Activated CD4-positive, alpha-beta T cell treated with anti-CD3 and anti-CD28 coated beads, Interleukin-2, amount 50 U/mL, for 4 hours (primary cell): ENCODE results near the gene SCAMP3.

ENCODE experiments used
- DNase-seq, 2 experiments: peaks; one replicate each; pipeline ENCODE4 v3.0.0-alpha.2; 2020

SCAMP3 gene

DNA sequence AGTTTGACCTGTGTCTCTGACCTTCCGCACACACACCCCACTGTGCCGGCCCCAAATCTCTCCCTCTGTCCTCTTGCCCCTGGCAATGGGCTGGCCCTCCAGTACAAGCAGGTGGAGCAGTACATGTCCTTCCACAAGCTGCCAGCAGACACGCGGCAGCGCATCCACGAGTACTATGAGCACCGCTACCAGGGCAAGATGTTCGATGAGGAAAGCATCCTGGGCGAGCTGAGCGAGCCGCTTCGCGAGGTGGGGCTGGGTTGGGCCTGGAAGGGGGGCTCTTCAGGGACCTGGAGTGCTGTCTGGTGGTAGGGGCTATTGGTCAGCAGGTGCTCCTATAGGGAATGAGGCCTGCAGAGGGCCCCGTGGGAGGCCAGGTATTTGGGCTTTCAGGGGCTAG is 22.9 kb upstream of the SCAMP3 start:
- no peak for DNase-seq

DNA sequence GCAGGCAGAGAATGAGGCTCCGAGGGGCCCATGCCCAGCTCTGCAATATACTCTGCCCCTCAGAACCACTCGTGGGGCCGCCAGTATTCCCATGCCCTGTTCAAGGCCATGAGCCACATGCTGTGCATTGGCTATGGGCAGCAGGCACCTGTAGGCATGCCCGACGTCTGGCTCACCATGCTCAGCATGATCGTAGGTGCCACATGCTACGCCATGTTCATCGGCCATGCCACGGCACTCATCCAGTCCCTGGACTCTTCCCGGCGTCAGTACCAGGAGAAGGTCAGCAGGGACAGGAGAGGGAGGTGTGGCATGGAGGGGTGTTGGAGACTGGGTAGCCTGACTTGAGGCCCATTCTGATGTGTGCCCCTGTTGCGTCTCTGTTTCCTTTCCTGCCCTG is 22.3 kb upstream of the SCAMP3 start:
- DNase-seq = no peak

DNA sequence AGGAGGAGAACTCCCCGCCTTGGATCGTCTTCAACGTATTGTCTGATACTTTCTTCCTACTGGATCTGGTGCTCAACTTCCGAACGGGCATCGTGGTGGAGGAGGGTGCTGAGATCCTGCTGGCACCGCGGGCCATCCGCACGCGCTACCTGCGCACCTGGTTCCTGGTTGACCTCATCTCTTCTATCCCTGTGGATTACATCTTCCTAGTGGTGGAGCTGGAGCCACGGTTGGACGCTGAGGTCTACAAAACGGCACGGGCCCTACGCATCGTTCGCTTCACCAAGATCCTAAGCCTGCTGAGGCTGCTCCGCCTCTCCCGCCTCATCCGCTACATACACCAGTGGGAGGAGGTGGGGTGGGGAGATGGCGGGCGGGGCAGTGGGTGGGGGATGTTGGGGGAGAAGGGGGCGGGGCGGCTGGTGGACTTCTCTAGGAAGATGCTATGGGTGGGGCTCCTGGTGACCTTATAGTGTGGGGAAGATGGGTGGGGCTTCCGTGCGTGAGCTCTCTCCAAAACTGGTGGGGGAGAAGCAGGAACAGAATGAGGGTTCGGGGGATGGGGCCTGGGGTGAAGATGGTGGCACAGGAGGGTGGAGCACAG is 20.4 kb upstream of the SCAMP3 start:
- no peak for DNase-seq

DNA sequence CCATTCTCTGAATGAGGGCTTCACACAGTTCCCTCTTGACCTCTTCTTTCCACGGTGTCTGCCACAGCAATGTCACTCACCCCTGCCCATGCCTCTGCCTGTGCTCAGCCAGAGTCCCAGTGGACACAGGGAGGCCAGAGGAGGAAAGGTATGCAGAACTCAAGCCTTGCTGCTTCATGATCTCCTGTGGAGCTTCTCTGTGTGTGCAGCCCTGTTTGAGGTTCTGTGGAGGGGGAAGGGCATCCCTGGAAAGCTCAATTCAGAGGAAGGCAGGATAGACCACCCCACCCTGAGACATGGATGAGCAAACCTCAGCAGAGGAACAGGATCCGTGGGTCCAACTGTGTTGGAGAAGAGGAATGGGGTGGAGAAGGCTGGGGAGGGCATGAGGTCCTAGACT is 17.1 kb upstream of the SCAMP3 start:
- DNase-seq = no peak

DNA sequence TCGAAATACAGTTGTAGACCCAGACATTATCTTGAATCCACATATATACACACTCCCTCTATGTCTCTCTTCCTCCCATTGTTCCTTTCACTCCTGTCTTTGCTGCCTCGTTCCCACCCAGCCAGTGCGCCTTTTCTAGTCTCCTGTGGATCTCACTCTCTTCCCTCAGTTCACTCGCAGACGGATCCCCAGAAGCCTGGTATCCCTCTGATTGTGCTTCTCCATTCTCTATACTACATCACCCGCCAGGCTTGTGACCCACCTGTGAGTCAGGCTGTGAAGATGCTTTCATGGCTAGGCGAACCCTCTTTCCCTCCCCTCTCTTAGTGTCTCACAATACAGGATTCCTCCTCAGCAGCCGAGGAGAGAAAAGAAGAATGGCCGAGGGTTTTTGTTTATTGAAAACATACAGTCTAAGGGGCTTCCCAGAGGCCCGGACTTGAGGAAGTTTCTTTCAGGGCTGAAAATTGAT is 16.6 kb upstream of the SCAMP3 start:
- DNase-seq = no peak

DNA sequence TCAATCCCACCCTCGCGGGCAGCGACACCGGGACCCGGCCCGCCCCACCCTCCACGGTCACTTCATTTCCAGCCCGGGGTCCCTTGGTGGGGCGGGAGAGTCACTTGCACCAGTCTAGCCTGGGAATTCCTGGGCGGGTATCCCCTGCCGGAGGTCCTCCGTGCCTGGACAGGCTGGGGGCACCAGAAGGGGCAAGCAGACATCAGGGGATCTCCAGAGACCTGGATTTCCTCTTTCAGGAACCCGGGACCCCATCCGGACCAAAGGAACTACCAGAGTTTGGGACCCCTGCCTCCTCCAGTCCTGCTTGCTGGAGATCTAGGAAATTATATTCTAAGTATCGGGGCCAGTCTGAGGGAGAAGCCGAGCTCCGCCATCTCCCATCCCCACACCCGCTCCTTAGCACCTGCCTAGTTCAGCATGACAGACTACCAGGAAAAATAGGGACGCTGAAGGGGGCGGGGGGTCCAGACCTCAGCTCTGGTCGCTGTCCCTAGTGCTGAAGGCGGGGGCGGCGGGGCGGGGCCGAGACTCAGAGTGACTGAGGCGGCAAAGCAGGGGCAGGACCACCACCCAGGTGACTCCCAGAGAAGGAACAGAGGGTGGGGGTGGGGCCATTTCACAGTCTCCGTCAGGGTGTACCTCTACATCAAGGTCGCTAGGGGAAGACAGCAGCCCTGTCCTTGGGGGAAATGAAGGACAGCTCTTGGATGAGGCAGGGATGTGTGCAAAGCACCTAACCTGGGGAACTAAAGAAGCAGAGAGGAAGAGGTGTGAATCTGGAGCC is 15.9 kb upstream of the SCAMP3 start:
- peak; percentile 71 to 76 for DNase-seq

DNA sequence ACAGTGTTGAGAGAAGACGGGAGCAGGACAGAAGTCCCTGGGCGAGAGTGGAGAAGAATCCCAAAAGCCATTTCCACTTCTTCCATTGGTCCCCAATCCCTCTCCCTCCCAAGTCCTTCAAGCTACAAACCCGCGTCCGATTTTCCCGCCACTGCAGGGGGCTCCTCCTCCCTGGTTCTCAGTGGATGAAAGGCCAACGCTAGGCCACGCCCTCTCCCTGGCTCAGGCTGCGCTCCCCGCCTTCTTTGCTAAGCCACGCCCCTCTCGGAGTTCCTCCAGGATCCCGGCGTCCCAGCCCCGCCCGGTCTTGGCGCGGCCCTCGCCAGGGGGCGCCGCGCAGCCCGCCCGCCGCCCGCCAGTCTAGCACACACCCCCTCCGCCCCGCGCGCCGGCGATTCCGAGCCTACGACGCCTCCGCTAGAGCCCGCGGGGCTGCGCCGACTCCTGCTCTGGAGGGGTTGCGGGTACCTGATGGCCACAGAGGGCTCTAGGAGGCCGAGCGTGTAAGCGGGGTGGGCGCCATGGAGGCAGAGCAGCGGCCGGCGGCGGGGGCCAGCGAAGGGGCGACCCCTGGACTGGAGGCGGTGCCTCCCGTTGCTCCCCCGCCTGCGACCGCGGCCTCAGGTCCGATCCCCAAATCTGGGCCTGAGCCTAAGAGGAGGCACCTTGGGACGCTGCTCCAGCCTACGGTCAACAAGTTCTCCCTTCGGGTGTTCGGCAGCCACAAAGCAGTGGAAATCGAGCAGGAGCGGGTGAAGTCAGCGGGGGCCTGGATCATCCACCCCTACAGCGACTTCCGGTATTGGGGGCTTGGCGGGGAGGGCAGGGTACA is 15.1 kb upstream of the SCAMP3 start, which contains the start of gene HCN3:
HCN3 (plus strand) TSS at position 394 of the 832 bp plus-strand sequence; CDS start at position 522, 128 bp downstream.
- DNase-seq = peak; percentile 92 to 93

DNA sequence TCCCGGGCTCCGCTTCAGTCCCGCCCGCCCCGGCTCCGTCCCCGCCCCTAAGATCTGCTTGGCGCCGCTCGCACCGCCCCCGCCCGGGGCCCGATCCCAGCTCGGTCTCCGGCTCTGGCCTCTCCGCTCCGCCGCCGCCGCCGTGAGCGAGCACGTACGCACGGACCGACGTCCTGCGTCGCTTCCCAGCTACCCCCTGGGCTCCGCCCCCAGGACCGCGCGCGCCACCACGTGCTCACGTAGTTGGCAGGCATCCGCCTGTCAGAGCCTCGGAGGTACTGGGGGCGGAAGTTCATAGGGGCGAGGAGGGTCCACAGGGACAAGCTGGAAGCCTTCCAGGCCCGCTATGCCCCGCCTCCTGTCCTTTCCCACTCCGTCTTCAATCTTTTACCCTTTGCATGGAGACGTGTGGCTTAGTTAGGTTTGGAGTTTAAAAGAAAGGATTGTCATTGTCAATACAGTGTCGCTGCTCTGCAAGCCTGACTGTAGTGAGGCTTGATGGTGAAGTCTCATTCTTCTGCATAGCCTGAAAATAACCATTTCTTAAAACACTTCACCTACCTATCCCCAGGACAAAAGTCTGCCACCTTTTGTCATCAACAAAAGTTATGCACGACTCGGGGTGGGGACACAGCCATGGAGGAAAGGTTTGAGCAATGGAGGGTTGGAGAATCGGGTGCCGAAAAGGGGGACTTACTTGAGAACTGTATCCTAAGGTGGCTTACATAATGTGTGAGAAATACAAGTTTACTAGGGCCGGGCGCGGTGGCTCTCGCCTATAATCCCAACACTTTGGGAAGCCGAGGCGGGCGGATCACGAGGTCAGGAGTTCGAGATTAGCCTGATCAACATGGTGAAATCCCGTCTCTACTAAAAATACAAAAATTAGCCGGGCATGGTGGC is 11.4 kb upstream of the SCAMP3 start, which contains the start of gene CLK2:
CLK2 (minus strand) TSS at position 162 of the 903 bp plus-strand sequence. CDS start 2,527 bp downstream, outside the sequence.
- DNase-seq = peak; percentile 94 to 95

DNA sequence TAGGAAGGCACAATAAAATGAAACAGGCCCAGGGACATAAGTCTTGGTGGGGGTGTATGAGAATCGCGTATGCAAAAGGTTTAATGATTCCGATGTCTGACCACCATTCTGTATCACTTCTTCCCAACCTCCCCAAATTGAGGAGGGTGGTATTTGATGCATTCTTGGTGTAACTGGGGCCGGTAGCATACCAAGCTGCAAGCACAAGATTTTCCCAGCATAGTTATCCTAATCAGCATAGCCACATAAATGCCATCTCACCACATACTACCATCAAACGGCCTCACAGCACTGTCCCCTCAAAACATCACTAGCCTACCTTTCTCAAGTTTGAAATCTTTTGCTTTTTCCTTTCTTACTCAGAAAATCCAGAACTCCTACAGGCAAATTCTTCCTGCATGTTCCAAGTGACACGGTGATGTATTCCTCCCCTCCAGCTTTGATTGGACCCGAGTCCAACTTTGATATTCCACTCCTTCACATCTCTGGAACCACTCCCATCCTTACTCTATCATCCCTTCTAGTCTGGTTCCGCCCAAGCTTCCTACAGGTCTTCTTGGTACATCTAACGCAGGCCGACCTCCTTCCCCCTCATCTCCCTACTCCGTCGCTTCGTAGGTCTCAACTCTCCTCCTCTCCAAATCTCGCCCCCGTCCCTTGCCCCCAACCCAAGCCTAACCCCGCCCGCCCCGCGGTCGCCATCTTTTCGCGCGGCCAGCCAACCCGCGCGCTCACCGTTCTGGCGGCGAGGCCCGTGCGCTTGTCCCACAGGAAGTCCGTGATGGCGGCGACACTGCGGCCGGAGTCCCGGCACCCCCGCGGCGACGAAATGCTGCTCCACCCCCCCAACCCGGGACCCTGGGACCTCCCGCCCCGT is 10.5 kb upstream of the SCAMP3 start:
- DNase-seq = peak in 1 of 2 experiments; percentile 35

DNA sequence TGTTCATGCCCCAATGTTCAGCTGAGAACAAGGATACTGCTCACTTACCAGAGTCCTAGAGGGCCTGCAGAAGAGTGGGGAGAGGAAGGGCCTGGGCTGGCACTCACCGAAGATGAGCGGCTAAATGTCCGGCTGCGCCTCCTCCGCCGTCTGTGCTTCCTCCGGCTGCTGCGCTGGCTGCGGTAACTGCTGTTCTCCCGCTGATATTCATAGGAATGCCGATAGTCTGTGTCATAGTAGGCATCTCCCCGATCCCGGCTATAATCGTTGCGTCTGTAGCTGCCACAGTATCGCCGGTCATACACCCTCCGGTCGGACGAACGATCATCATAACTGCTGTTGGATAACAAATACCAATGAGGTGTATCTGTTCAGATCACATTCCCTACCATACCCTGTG is 7.2 kb upstream of the SCAMP3 start:
- no peak for DNase-seq

DNA sequence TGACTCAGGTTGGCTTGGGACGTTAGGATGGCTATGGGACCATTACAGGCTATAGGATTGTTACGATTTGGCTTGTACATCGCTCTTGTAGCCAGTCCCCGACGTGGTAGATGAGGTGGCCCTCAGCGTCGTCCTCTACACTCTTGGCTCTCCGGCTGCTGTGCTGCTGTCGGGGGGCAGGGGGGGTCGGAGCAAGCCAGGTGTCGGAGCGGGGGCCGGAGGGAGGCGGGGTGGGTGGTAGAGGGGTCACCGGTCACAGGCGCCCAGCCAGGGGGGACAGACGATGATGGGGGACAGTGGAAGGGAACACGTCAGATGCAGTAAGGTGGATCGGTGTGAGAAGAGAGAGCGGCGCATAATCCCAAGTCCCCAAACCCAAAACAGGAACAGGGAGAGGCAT is 6.5 kb upstream of the SCAMP3 start:
- no peak for DNase-seq

DNA sequence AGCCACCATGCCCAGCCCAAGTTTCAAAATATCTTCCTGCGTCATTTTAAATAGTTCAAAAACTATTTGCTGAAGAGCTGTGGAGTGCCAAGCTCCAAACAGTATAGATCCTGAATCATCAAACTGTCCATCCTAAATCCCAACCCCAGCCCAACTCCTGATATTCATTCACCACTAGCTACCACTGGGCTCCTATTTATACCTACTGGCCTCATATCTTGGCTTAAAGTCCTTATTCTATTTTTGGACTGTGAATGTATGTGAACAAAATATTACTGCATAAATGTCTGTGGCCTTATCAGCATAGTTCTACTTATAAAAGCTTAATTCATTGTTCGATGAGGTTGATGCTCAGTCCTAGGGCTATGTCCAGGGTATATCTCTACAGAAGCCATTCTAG is 5.2 kb upstream of the SCAMP3 start:
- no peak for DNase-seq

DNA sequence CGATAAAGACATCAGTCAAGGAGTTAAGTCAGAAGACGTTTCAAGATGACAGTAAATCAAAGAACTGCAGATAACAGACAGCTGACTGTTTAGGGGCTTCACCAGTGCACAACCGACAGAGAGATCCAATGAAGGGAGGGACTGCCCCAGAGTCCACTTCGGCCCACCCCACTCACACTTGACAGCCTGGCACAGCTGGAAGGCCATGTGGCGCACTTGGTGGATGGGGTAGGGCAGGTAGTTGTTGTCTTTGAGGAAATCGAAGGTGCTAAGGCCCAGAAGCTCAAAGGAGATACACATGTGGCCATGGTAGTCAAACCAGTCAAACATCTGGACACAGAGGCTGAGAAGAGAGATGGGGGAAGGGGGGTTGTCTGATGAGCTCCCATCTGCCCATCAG is 4.4 kb upstream of the SCAMP3 start:
- DNase-seq = no peak

DNA sequence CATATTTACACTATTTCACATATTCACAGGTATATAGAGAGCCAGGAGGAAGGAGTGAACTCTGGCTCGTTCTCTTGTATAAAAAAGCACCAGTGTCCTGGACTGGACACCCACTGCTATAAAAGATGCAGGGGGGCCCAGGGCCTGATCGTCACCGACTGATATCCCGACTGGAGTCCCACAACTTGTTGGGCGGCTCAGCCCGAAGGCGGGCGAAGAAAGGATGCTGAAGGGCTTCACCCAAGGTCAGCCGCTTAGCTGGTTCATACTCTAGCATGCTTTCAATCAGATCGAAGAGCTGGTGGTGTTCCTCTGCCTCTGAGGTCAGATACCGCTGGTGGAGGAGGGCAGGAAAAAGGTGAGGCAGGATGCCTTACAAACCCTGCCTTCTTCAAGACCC is 907 bp upstream of the SCAMP3 start:
- DNase-seq = no peak

DNA sequence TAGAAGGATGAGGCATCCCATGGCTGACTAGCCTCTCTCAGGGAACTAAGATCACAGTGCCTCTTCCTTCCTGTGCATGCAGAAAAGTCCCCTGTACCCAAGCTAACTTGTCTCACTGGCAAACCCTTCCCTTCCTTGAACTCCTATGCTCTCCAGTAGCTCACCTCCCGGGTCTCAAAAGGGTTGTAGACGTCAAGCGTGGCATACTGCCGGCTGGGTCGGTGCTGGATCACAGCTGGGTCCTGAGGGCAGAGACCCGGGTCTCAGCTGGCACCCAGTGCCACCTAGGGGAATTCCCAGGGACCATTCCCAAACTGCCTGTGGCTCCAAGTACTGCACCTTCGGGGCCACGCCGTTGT is 688 bp downstream of the SCAMP3 start:
- no peak for DNase-seq

DNA sequence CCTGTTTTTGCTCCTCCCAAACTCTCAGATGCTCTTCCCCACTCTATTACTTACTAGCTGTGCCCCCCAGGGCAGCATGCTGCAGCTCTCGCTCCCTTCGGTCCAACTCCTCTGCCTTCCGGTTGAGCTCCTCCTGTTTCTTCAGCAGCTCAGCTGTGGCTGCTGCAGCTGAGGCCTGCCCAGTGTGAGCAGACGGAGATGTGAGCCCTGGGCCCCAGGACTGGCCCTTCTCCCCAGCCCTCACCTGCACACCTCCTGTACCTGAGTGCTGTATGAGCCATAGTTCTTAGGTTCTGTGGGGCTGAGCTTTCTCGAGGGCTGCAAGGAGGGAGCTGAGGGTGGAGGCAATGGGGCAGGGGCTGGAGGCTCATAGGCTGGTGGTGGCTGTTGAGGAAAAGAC is 1.9 kb downstream of the SCAMP3 start:
- no peak for DNase-seq

DNA sequence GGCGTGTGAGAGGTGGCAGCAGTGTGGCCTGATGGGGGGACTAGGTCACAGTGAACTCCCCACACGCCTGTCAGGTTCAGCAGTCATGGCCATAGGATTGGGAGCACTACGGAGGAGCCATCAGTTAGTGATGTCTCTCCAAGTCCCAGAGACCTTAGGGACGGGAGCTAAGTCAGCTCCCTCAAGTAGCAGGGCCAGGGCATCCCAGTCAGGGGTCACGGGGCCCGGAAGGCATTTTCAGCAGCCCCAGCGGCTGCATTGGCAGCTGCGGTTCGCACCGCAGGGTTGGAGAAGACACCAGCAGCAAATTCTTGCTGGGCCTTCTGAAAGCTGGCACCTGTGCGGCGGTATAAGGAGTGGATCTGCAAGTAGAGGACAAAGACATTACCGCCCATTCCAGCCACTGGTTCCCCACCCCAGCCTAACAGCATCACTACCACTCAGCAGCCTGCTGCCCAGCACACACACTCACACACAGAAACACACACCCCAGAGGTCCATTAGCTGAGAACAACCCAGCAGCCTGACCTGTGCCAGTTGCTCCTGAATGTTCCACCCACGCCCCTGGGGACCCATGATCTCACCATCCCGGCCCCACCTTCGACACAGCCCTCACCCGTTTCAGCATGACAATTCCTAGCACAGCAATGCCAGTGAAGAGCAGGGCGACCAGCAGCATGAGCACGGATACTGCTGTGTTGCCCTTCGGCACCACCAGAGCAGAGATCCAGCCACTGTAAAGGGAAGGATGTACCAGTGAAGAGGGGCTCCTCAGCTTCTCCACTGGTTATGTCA is 5.9 kb downstream of the SCAMP3 start:
- DNase-seq = no peak

DNA sequence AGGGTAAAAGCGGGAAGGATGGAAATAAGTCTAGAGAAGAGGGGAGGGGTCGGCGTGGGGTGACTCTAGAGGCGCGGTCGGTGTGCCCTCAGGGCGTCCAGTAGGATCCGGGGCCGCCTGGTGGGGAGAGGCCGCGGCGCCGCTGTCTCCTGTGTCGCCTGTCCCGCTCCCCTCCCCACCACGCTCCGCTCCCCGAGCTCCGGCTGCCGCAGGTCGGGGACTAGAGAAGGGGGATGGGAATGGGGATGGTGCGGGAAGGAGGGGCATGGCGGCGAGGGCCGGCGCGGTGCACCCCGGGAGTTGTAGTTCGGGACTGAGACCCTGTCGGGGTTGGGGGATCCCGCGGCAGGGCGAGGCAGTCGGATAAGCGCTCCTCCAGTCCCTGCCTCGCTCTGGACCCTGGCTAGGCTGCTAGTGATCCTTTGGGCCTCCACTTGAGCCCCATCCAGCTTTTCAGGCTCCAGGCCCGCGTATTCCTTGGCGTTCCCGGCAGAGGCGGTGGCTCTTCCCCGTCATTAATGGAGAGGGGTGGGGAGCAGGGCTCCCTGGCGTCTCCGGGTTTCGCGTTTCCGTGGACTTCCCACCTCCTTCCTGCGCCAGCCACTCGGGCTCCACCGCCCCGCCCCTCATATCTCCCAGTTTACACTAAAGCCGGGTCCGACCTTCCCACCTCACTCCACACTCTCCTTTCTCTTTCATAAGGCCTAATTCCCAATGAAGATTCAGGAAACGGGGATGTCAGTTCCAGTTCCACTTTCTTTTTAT is 6.7 kb downstream of the SCAMP3 start, which contains the start of gene ENTREP3:
ENTREP3 (minus strand) TSS at position 241 of the 765 bp plus-strand sequence. CDS start 606 bp downstream, outside the sequence.
- DNase-seq = peak; percentile 69 to 72

DNA sequence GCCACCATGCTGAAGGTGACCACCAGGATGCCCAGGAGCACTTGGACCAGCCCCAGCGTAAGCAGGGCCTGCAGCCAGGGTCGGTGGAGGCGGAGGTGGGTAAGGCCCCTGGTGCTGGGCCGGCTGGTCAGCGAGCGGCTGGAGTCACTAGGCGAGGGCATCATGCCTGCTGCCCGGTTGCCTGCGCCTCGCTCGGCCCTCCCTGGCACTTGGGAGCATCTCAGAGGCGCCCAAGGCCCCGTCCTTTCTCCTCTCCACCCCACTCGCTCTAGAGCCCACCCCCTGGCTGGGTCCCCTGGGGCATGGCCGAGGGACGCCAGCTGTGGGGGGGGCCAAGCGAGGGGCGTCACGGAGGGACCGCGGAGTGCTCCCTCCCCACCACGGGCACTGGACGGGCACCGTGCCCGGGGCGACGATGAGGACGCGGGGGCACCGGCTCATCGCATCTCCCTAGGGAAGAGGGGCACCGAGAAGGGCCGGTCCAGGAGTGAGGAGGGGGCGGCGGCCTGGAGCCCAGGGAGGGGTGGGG is 7.4 kb downstream of the SCAMP3 start:
- no peak for DNase-seq
